T47D (cell line): ENCODE data around the gene SMIM35.

ENCODE experiments used
- DNase-seq, 2 experiments: peaks; one replicate each; pipeline versions ENCODE4 v3.0.0 to v3.0.0-alpha.2; 2011 to 2012; ENCODE audit warnings: low read depth in 1 of 2, low spot score in 1 of 2
- JUND ChIP-seq: IDR thresholded peaks from 2 replicates; pipeline ENCODE4 v1.6.1; 2012; ENCODE audit warnings: low read depth
- in situ Hi-C: cut with HindIII; loops from 2 replicates; pipeline ENCODE4 v1.10.0; 2016; ENCODE audit warnings: low sequenced_read_pairs, low pct_unique_long_range_greater_than_20kb

The SMIM35 gene

GRCh38 chr11:117993988-117994745 lies 92.6 kb downstream of the SMIM35 start:
- DNase-seq: no peak
- TF ChIP-seq JUND: no peak
- in situ Hi-C loops: no loop called here

- DNase-seq: peak in 1 of 2 experiments; percentile 45
- in situ Hi-C loops: no loop called here
- TF ChIP-seq JUND: no peak
Measured at GRCh38 chr11:117992620-117993019, 94.1 kb downstream of the SMIM35 start.

- in situ Hi-C loops: no loop called here
- DNase-seq: no peak
- no peak for TF ChIP-seq JUND
Measured at GRCh38 chr11:117992136-117992535, 94.6 kb downstream of the SMIM35 start.

DNA sequence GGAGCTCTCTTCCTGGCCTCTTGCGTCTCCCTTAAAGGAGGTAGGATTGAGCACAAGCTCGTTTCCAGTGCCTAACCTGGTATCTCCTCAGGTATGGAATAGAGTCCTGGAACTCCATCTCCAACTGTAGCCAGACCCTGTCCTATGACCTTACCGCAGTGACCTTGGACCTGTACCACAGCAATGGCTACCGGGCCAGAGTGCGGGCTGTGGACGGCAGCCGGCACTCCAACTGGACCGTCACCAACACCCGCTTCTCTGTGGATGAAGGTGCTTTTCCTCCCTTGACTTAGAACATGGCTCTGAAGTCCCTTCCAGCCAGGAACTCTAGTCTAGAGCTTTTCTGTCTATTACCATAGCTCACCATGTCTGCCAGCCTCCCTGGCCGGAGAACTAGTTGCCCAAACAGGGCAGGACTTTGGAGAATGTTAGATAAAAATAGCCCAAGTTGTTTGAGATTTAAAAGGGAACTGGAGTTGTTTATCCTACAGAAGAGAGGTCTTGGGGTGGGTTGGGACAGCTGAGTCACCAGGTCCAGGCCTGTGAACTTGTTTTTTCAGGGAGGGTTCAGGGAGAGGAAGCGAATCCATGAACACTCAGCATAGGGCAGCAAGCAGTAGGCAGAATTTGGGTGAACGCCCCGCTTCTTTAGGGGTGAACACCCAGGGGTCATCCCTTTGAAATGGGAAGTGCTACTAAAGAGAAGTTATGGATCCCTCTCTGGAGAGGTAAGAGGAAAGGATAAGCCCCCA lies 97.2 kb downstream of the SMIM35 start:
- no peak for DNase-seq
- no peak for TF ChIP-seq JUND
- in situ Hi-C loops: no loop called here

GRCh38 chr11:117986981-117987574 lies 99.7 kb downstream of the SMIM35 start:
- TF ChIP-seq JUND: no peak
- in situ Hi-C loops: no loop called here
- DNase-seq: no peak

GRCh38 chr11:117985953-117986887 lies 100.5 kb downstream of the SMIM35 start, which contains the start of gene IL10RA:
TSS of gene IL10RA (plus strand) at chr11:117986394. CDS start at chr11:117986468, 74 bp downstream.
- in situ Hi-C loops: no loop called here
- no peak for TF ChIP-seq JUND
- DNase-seq: peak; percentile 80 to 98

DNA sequence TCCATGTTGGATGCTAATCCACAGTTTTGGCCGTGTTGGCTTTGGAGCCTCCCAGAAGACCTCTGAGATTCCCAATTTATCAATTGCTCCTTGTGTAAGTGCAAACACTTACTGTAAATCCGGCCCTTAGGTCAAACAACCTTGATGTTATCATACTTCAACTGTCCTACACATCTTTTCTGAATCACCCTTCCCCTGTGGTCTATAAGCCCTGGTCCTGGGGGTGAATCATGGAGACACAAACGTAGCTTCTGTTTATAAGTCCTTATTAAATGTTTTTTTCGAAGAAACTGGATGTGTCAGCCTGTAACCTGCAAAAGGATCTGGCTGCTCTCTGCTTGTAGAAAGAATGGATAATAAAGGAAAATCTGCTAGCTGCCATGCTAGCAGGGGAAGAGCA lies 102.3 kb downstream of the SMIM35 start:
- TF ChIP-seq JUND: no peak
- no peak for DNase-seq

DNA sequence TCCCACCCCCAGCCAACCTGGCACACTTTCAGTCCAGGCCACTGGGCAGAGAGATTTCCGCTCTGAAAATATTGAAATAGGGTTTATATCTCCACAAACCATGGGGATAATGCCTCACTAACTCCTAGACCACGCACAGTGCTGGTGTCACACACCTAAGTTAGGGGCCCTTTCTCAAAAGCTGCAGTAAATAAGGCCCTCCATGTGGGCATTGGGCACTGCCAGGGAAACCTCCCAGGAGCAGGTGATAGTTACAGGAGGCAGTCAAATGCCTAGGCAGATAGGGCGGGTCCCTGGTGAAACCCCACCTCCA lies 103.6 kb downstream of the SMIM35 start:
- in situ Hi-C loops: no loop called here
- DNase-seq: no peak
- TF ChIP-seq JUND: no peak

More for the DNA sequence above, 102.3 kb downstream of the SMIM35 start:
- in situ Hi-C loops: no loop called here

DNA sequence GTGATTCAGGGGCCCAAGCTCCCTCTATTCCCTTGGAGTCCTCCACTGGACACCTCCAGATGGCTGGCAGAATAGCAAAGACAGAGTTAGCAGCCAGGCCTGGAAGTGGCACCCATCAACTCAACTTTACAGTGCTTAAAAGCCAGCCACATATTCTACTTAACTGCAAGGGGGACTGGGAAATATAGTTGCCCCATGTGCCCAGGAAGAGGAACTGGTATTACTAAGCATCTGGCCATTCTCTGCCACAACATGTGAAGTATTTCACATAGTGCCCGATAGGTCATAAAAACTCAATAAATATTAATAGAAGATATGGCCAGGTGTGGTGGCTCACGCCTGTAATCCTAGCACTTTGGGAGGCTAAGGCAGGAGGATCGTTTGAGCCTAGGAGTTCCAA lies 106.0 kb downstream of the SMIM35 start:
- no peak for TF ChIP-seq JUND
- in situ Hi-C loops: no loop called here
- DNase-seq: no peak

DNA sequence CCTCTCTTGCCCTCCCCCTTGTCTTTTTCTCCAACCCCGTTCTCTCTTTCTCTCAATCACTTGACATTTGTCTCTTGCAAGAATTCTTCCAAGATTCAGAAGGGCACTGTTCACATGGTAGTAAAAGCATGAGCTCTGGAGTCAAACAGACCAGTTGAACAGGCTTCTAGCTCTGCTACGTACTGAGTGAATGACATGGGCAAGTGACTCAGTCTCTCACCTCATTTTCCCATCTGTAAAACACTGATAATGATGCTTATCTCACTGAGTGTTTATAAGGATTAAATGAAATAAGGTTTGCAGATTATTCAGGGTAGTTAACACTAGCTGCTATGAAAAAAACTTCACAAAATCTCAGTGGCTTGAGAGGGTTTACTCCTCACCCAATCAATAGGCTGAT lies 106.5 kb downstream of the SMIM35 start:
- DNase-seq: peak in 1 of 2 experiments; percentile 44
- TF ChIP-seq JUND: no peak
- in situ Hi-C loops: no loop called here

GRCh38 chr11:117979481-117980211 lies 107.1 kb downstream of the SMIM35 start:
- in situ Hi-C loops: no loop called here
- no peak for DNase-seq

More at GRCh38 chr11:117979481-117980211, 107.1 kb downstream of the SMIM35 start:
- TF ChIP-seq JUND: no peak
